Stimulated activated CD4-positive, alpha-beta T cell treated with anti-CD3 and anti-CD28 coated beads, Interleukin-1b, Interleukin-23, amount 100 ng/mL, for 24 hours (primary cell): ENCODE data around the gene ZMYND10.

Source experiments
- DNase-seq, 4 experiments: peaks; one replicate each; pipeline ENCODE4 v3.0.0-alpha.2; 2020; ENCODE audit warnings: low read depth in 4 of 4, low spot score in 1 of 4

Gene ZMYND10

DNA sequence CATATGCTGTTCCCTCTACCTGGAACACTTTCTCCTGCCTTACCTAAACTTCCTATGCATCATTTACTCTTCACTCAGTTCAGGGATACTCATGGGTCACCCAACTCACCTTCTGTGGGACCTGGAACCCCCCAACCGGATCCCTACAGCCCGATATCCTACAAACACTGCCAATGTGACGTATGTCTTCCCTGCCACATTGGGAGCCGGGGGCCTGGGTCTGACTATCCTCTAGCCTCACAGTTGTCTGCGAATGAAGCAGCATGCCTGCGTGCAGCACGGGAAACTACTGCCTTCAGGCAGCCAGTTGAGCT, 4.6 kb upstream of the ZMYND10 start:
- no peak for DNase-seq

DNA sequence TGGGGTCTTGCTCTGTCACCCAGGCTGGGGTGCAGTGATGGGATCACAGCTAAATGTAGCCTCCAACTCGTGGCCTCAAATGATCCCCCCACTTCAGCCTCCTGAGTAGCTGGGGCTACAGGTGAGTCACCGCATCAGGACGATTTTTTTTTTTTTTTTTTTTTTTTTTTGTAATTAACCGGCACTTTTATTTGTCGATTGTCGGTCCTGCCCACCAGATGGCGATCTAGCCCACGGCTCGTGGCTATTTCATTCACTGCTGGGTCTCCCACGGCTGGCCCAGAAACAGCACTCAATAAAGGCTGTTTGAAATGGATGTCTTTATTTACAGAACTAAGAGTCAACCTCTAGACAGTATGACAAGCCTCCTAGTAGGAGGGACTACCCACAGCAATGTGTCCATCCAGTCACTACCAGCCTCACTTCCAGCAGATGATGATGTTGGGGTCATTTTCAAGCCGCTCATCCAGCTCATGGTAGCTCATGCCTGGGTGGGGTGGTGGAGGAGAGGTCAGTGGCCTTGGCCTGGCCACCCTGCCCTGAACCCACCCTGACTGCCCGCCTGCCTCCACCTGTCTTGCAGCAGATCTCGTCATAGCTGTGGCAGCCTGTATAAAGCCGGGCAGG, 1.8 kb upstream of the ZMYND10 start:
- peak in 2 of 4 experiments; percentile 45 to 52 for DNase-seq

DNA sequence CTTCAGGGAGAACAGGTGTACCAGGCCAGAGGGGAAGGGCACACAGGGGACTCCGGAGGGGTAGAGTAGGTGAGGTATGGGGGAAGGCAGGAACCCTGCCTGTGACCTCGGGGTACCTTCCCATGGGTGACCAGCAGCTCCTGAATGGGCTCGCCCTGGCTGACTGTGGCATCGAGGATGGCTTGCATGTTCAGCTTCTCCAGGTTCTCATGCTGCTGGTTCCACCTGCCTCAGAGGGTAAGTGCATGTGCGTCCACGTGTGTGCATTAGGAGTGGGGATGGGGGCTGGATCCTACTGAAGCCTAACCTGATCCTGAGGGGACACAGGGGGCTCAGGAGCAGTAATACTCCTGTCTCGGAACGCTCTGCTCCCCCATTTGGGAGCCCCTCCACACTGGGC, 524 bp downstream of the ZMYND10 start:
- no peak for DNase-seq

DNA sequence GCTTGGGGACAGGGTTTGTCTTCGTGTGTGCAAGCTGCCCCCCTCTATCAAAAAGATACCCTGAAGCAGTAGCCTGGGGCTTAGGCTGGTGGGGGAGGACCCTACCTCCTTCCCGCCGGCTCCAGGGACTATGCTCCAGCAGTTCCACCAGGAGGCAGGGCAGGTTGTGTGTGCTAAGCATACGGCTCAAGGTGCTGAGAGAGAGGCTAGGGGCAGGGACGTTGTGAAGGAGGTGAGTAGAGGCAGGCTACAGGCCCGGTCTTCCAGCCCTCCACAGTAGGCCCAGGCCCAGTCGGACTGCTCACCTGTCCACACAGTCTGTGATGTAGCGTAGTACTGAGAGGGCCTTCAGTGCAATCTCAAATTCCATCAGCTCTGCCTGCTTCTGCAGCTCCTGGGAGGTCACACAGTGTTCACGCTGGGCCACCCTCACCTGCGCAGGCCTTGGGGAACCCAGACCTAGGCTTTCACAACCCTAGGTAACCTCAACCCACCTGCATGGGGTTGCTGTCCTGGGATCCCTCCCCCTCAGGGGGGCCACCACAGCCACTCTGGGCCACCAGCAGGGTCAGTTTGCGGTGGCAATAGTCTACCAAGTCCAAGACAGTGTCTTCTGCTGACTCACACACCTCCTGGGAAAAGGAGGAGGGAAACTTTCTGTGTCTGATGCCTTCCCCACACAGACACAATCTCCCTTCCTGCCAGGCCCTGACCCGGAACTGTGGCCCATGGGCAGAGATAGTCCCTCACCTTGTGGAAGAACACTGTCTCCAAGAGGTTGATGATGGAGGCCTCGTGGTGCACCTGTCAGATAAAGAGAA, 2.5 kb downstream of the ZMYND10 start:
- no peak for DNase-seq

DNA sequence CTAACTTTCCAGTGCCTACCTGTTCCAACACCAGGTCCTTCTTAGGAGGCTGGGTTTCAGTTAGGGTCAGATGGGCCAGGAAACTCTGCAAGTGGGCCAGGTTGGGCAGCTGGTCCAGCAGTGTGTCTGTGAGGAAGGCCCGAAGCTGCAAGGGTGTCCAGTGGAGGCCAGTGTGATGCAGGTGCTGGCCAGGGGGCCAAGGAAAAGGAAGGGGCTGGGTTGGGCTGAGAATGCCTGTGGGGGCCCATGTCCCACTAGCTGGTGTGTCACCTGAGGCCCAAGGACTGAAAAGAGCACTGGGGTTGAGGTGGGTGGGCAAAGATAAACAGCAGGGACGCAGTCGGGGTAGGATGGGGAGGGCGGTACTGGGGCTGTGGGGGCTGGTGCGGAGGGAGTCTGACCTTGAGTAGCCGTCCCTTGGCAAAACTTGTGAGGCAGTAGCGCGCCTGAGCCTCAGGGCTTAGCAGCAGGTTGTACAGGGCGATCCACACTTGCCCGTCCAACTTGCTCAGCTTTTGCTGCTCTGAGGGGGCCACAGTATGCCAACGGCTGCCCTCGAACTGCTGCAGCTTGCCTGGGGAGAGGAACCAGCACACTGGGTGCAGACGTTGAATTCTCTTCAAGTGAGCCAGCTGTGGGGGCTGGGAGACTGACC, 3.4 kb downstream of the ZMYND10 start:
- DNase-seq = no peak

DNA sequence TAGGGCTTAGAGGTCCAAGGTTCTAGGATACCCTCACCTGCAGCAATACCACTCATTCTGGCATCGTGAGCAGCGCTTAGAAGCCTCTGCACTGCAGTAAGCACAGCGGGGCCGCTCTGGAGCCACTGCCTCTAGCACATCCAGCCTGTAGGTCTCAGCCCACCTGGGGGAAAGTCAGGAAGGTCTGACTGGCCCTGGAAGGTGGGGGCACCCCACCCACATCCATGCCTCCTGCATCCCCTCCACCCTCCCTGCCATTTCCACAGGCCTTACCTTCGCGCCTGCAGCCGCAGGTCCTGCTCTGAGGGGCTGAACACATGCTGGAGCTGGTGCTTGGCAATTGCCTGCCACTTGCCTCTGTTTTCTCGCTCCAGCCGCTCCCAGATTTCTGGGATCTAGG, 4.0 kb downstream of the ZMYND10 start:
- DNase-seq = no peak

DNA sequence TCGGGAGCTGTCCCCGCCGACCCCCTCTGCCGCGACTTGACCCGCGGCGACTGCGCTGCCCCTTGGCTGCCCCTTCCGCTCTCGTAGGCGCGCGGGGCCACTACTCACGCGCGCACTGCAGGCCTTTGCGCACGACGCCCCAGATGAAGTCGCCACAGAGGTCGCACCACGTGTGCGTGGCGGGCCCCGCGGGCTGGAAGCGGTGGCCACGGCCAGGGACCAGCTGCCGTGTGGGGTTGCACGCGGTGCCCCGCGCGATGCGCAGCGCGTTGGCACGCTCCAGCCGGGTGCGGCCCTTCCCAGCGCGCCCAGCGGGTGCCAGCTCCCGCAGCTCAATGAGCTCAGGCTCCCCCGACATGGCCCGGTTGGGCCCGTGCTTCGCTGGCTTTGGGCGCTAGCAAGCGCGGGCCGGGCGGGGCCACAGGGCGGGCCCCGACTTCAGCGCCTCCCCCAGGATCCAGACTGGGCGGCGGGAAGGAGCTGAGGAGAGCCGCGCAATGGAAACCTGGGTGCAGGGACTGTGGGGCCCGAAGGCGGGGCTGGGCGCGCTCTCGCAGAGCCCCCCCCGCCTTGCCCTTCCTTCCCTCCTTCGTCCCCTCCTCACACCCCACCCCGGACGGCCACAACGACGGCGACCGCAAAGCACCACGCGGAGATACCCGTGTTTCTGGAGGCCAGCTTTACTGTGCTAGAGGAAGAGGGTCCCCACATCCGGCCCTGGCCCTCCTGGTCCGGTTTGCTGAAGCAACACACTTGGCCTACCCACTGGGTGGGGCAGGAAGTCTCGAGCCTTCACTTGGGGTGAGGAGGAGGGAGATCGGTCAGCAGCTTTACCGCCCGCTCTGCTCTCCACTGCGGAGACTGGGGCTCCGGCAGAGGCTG, 4.8 kb downstream of the ZMYND10 start, which contains the start of gene RASSF1:
Gene RASSF1, minus strand, starts transcription at position 389 of the 882 bp plus-strand sequence. Its CDS starts 31 bp downstream, at position 358.
- DNase-seq = peak in 2 of 4 experiments; percentile 44 to 71

DNA sequence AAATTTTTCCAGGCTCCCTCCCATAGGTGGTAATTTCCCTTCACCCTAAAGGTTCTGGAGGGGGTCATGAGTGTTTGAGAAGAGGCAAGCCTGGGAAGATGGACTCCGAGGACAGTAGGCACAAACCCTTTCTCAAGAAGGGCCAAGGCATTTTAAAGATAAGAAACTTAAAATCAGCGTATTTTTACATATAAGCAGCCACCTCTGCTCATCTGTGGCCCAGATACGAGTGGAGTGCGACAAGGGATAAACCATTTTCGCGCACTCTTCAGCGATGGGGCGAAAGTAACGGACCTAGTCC, 5.4 kb downstream of the ZMYND10 start:
- DNase-seq = no peak

DNA sequence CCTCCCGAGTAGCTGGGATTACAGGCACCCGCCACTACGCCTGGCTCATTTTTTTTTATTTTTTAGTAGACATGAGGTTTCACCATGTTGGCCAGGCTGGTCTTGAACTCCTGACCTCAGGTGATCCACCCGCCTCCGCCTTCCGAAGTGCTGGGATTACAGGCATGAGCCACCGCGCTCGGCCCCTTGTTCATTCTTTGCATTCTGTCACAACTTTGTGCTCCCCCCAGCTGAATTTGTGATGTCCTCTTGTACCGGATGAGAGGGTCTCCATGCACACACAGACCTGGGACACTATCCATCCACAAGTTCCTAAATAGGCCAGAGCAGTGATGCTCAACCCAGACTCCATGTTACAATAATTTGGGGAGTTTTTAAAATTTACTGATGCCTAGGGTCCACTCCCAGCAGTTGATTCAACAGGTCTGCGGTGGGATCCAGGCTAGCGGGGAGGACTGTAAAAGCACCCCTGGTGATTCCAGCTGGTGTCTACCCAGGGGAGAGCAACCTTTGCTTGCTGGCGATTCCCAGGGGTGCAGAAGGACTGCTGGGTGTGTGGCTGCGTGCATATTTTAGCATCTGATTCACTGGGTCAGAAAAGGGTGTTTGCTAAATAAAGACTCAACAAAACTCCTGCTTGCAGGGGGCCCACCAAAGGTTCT, 5.9 kb downstream of the ZMYND10 start:
- DNase-seq = no peak

DNA sequence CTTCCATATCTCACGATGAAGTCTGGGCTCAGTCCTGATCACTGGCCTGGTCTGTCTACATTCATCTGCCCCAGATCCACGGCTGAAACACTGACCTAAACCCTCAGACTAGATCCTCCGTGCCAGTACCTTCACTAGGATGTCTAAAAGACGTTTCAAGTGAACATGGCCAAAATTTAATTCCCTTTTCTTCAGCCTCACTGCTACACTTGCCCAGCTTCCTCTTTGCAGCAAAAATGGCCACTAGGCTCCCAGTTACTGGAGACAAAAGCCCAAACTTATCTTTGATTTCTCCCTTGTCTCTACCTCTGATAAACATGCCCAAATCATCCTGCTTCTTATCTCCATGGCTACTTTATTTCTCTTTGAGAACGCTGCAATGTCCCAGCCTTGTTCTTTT, 6.6 kb downstream of the ZMYND10 start:
- no peak for DNase-seq

DNA sequence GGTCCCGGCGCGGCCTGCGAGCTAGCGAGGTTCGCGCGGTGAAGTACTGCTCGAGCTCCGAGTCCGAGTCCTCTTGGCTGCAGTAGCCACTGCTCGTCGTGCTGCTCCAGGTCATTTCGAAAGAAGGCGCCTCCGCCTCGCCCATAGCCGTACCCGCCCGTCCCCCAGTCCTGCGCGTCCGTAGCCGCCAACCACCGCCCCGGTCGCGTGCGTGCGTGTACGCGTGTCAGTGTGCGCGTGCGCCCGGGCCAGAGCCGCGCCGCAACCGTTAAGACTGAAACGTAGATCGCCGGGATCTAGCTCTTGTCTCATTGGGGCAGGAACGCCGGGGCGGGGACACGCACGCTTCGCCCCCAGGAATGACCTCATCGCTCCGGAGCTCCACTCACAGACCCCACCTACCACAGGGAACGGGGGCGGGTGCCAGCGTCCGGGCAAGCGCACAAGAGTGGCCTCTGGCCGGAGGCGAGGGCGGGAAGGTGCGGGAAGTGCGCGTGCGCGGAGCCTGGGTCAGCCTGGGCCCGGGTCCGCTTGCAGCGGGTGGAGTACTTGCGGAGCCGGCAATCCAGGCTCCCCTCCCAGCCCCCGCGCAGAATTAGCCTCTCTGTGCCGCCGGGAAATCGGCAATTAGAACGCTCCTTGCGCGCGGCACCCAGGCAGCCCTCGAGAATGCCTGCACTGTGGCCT, 8.2 kb downstream of the ZMYND10 start:
- DNase-seq = peak; percentile 86 to 99 (median 93)

DNA sequence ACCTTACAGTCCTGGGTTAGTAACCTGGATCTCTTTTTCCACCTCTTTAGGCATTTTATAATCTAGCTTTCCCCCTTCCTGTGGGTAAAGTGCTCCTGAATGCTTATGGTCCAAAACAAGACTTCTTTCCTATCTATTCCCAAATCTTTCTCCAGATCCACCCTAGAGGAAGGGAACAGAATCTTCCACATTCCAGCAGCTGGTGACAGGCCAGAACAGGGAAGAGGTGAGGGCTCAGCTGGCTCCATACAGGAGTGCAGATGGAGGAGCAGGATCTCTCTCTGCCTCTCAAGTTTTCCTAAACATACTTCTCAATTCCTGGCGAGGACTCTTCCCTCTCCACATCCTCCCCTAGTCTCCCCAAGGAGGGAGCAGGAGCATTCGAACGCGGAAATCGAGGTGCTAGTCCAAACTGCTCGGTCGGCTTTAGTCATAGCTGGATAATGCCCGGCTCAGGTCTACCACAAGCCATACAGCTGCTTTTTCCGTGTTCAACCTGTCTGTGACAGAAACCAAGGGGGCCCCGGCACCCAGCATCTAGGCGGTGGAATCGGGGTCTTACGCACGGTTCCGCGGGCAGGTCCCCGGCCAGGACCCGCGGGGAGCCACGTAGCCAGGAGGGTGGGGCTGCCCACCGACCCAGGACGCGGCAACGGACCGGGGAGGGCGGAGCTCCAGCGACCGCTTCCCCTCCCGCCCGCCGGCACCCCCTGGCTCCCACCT, 8.9 kb downstream of the ZMYND10 start:
- DNase-seq = peak in 1 of 4 experiments; percentile 26

DNA sequence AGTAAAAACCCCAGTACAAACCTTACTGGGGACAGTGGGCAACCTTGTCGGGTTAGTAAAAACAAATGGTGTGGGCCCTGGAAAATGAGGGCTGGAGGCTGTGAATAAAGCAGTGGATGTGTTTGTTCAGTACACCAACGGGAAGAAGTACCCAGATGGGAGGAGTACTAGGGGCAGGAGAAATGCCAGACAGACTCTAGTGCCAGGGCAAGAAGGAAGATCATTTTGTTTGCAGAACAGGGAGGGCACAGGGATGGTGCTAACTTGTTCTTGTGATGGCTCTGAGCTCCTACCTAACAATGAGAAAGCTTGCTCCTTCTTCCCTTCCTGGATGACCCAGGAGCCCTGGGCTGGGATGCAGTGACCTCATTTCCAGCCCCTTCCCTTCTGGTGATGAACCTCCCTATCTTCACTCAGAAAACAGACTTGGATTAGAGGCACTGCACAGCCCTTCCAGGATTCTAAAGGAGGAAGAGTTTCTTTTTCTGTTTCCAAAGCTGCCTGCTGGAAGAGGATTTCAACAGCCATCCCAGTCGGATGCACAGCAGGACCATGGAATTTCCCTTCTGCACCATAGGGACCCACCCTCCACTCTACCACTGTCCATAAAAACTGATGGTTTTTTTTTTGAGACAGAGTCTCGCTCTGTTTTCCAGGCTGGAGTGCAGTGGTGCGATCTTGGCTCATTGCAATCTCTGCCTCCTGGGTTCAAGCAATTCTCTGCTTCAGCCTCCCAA, 11.0 kb downstream of the ZMYND10 start:
- no peak for DNase-seq

DNA sequence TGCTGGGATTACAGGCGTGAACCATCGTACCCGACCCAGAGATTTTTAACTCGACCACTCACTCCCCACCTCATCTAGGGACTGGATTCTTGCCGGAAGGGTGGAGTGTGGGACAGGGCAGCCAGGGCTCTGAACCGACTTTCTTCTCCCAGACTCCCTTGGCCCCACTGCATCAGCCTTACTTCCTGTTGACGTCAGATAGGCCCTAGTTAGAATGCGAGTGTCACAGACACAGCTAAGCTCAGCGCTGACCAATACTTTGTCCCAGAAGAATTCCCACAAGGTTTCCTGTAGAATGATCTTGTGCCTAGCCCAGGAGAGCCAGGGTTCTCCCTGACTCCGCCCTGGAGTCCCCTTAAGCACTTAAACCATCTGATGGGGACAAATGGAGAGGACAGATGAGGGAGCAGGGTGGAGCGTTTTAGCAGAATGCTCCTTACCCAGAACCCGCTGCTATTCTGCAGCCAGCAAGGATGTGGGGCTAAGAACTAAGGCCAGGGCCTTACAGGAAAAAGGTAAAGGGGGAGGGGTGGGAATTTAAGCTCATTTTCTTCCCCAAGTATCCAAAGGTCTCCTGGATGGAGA, 11.7 kb downstream of the ZMYND10 start:
- DNase-seq = no peak

DNA sequence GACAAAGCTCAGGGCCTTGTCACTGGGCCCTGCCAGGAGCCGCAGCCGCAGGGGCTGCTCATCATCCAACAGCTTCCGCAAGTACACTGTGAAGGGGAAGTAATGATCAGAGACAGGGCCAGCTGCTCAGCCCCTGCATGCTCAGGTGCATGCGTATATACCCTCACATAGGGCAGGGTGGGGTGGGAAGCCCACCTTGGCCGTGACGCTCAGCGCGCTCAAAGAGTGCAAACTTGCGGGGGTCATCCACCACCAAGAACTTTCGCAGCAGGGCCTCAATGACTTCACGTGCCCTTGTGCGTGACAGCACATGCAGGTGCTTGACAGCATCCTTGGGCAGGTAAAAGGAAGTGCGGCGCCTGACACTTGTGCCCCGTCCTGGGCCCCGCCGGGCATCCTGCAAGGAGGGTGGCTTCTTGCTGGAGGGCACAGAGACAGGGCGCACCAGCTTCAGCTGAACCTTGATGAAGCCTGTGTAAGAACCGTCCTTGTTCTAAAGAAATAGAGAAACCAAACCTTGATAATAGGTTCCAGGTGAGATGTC, 14.1 kb downstream of the ZMYND10 start:
- DNase-seq = no peak

DNA sequence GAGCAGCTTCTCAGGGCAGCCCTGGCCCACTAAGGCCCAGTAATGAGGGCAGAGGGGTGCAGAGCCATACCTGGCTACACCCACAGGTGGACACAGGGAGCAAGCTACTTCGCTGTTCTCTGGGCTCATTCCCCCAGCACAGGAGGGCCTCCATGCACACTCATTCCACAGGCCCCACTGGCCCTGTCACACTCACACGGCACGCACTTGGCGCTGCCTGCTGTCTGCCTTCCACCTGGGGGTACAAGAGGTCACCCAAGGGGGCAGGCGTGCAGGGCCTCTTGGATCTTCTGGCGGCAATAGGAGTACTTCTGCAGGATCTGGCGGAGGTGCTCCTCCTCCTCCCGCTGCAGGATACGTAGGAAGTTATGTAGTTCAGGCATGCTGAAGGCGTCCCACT, 15.2 kb downstream of the ZMYND10 start:
- DNase-seq = no peak

DNA sequence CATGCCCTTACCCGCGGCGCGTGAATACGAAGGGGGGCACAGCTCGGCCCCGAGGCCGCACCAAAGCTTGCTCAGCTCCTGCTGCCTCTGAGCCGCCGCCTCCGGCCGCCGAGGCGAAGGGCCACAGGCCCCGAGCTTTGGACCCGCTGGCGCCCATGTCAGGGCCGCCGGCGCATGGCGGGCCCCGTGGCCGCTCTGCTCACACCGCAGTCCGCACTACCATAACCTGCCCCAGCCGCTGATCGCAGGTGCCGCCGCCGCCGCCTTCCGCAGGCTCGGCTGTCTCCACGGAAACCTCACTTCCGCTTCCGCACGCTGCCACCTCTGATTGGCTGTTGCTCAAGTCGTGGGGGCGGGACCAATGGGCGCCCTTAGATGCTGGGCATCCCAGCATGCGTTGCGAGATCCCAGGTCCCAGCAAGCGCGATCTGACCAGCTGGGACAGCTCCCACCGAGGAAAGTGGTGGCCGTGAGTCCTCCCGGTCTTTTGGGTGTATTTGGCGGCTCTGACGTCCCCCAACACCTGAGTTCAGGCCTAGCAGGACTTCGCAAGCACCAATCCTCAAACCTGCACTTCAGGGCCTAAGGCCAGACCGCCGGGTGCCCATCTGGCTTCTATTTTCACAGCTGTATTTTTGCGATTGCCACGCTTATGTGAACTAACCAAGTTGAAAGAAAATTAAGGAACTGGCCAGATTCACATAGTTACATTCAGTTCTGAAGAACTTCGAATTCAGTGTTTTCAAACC, 17.4 kb downstream of the ZMYND10 start, which contains the start of gene TUSC2:
Gene TUSC2, minus strand, starts transcription at position 281 of the 749 bp plus-strand sequence. Its CDS starts 124 bp downstream, at position 157.
- peak; percentile 89 to 94 (median 92) for DNase-seq
